IMR-90 (cell line): ENCODE data around the gene HCLS1. TPM values are rescaled to one million over a fixed set of nuclear protein-coding genes. Genes with fewer than 3 reads are reported as not detected.
"Not testable (repeated sequence)": the region's sequence is repeated elsewhere in the genome, so short reads cannot be mapped to it uniquely, and the experiment has no call there.

Experiments used
- ATAC-seq: fragments of 200-7000 bp; cut with Tn5 transposase; 2 replicates; pipeline ENCODE4 v1.9.1; 2020; ENCODE audit warnings: low read depth, mild to moderate bottlenecking, moderate library complexity
- BruUV-seq: library from RNA; stranded (reverse); fragments of 400-500 nt; replicated peaks from 2 replicates; lab custom pipeline; 2021; lab: Mats Ljungman, UMichigan
- CTCF ChIA-PET: fragments of 300-600 bp; formaldehyde crosslinking; extraction: SDS; loops from one replicate; lab custom pipeline; 2021; ENCODE audit warnings: antibody characterized with exemption; lab: Yijun Ruan, JAX
- POLR2A ChIA-PET: fragments of 300-600 bp; sonication (Branson Sonifier 250); formaldehyde crosslinking; loops from one replicate; lab custom pipeline; 2022; ENCODE audit warnings: antibody characterized with exemption; ENCODE audit not compliant: unreplicated experiment; lab: Charles Lee
- DNase-seq: peaks from one replicate; pipeline ENCODE4 v3.0.0; 2013
- H2AFZ ChIP-seq: replicated peaks from 2 replicates; pipeline ENCODE3; 2013; ENCODE audit warnings: low read length, mild to moderate bottlenecking; ENCODE audit not compliant: poor library complexity
- H2AK5ac ChIP-seq: 2 replicates; pipeline ENCODE4 v1.6.1; 2013; ENCODE audit warnings: low read depth, low read length, inconsistent platforms
- H2AK9ac ChIP-seq: replicated peaks from 2 replicates; pipeline ENCODE3; 2013; ENCODE audit warnings: mild to moderate bottlenecking, low read depth, low read length, moderate library complexity; ENCODE audit not compliant: poor library complexity
- H2BK120ac ChIP-seq: 2 replicates; pipeline ENCODE4 v1.6.1; 2013; ENCODE audit warnings: low read depth, low read length, inconsistent platforms
- H2BK15ac ChIP-seq: 3 replicates; pipeline ENCODE4 v1.6.1; 2013; ENCODE audit warnings: low read depth, low read length, inconsistent platforms
- H2BK20ac ChIP-seq: 2 replicates; pipeline ENCODE4 v1.6.1; 2013; ENCODE audit warnings: low read depth, mild to moderate bottlenecking, inconsistent platforms, low read length, moderate library complexity
- H2BK5ac ChIP-seq: 2 replicates; pipeline ENCODE4 v1.6.1; 2013; ENCODE audit warnings: mild to moderate bottlenecking, low read depth, low read length, inconsistent platforms; ENCODE audit not compliant: poor library complexity, severe bottlenecking
- H3K14ac ChIP-seq: replicated peaks from 2 replicates; pipeline ENCODE4 v1.6.1; 2013; ENCODE audit warnings: low read depth, low read length, inconsistent platforms
- H3K18ac ChIP-seq: 2 replicates; pipeline ENCODE4 v1.6.1; 2013; ENCODE audit warnings: low read depth, low read length, control low read depth
- H3K23ac ChIP-seq: 2 replicates; pipeline ENCODE4 v1.6.1; 2013; ENCODE audit warnings: low read depth, low read length, inconsistent platforms
- H3K27ac ChIP-seq: 2 replicates; pipeline ENCODE4 v1.5.1; 2013; ENCODE audit warnings: mild to moderate bottlenecking, control low read depth, low read length; ENCODE audit not compliant: insufficient read depth
- H3K27me3 ChIP-seq: 2 replicates; pipeline ENCODE4 v1.6.1; 2013; ENCODE audit warnings: low read length; ENCODE audit not compliant: control insufficient read depth, insufficient read depth
- H3K36me3 ChIP-seq: 2 replicates; pipeline ENCODE4 v1.6.1; 2013; ENCODE audit warnings: low read length, mixed read lengths; ENCODE audit not compliant: control insufficient read depth, insufficient read depth
- H3K4ac ChIP-seq: 2 replicates; pipeline ENCODE4 v1.6.1; 2013; ENCODE audit warnings: low read depth, low read length, inconsistent platforms
- H3K4me1 ChIP-seq: 2 replicates; pipeline ENCODE4 v1.6.1; 2013; ENCODE audit warnings: low read length, mixed read lengths; ENCODE audit not compliant: control insufficient read depth, insufficient read depth
- H3K4me2 ChIP-seq: 2 replicates; pipeline ENCODE4 v1.6.1; 2013; ENCODE audit warnings: low read depth, mild to moderate bottlenecking, control low read depth, low read length, moderate library complexity
- H3K4me3 ChIP-seq: 2 replicates; pipeline ENCODE4 v1.5.1; 2013; ENCODE audit warnings: low read depth, mild to moderate bottlenecking, control low read depth, low read length, moderate library complexity; ENCODE audit not compliant: insufficient read depth
- H3K56ac ChIP-seq: 2 replicates; pipeline ENCODE4 v1.6.1; 2013; ENCODE audit warnings: low read length, inconsistent platforms; ENCODE audit not compliant: insufficient read depth; ENCODE audit errors: extremely low read depth
- H3K79me1 ChIP-seq, 2 experiments: 2 replicates each; pipeline ENCODE4 v1.6.1; 2013; ENCODE audit warnings: low read length in 2 of 2, inconsistent platforms in 1 of 2, low read depth in 1 of 2
- H3K9ac ChIP-seq: 2 replicates; pipeline ENCODE4 v1.6.1; 2013; ENCODE audit warnings: low read depth, low read length, control low read depth
- H3K9me1 ChIP-seq: 2 replicates; pipeline ENCODE4 v1.6.1; 2013; ENCODE audit warnings: low read length, inconsistent platforms; ENCODE audit not compliant: insufficient read depth
- H3K9me3 ChIP-seq: 2 replicates; pipeline ENCODE4 v1.6.1; 2013; ENCODE audit warnings: low read length; ENCODE audit not compliant: control insufficient read depth, insufficient read depth
- H4K20me1 ChIP-seq: 2 replicates; pipeline ENCODE4 v1.6.1; 2013; ENCODE audit warnings: low read length, inconsistent platforms; ENCODE audit not compliant: insufficient read depth
- H4K5ac ChIP-seq: 2 replicates; pipeline ENCODE4 v1.6.1; 2013; ENCODE audit warnings: mild to moderate bottlenecking, low read depth, low read length, control low read depth
- H4K8ac ChIP-seq, 2 experiments: 2 replicates each; pipeline ENCODE4 v1.6.1; 2013; ENCODE audit warnings: low read depth in 2 of 2, low read length in 2 of 2, control low read depth in 1 of 2, inconsistent platforms in 1 of 2
- H4K91ac ChIP-seq: 2 replicates; pipeline ENCODE4 v1.6.1; 2013; ENCODE audit warnings: low read depth, low read length, inconsistent platforms; ENCODE audit not compliant: insufficient read depth
- CTCF ChIP-seq: conservative IDR thresholded peaks from 2 replicates; pipeline ENCODE4 v1.5.1; 2012; ENCODE audit warnings: mild to moderate bottlenecking, low read depth, low read length, improper control_type of control experiment
- ELK1 ChIP-seq: fragments of 150-350 bp; IDR thresholded peaks from 2 replicates; pipeline ENCODE4 v1.6.1; 2016; ENCODE audit warnings: low read depth, mild to moderate bottlenecking, low read length, moderate library complexity, borderline replicate concordance
- MXI1 ChIP-seq: IDR thresholded peaks from 2 replicates; pipeline ENCODE4 v1.6.1; 2012; ENCODE audit warnings: low read depth, mild to moderate bottlenecking, low read length, moderate library complexity, borderline replicate concordance
- POLR2A ChIP-seq: IDR thresholded peaks from 2 replicates; pipeline ENCODE4 v1.6.1; 2012; ENCODE audit warnings: mild to moderate bottlenecking, low read depth, low read length
- RAD21 ChIP-seq: IDR thresholded peaks from 2 replicates; pipeline ENCODE4 v1.6.1; 2012; ENCODE audit warnings: low read length, improper control_type of control experiment
- RCOR1 ChIP-seq: IDR thresholded peaks from 2 replicates; pipeline ENCODE4 v1.6.1; 2012; ENCODE audit warnings: mild to moderate bottlenecking, low read length, improper control_type of control experiment; ENCODE audit not compliant: insufficient replicate concordance
- WGBS, 2 experiments: methylation state at CpG; one replicate each; pipeline versions ENCODE4 v1.1.5 to v1.1.7; 2013; ENCODE audit warnings: missing lambda C conversion rate in 2 of 2; ENCODE audit not compliant: insufficient read length in 1 of 2; ENCODE audit errors: extremely low coverage in 2 of 2; 5-methylcytosine and 5-hydroxymethylcytosine counted together
- dilution Hi-C: fragments of 300-500 bp; cut with HindIII; formaldehyde crosslinking; loops from one replicate; pipeline ENCODE4 v1.14.3; 2018; ENCODE audit warnings: low sequenced_read_pairs; ENCODE audit not compliant: unreplicated experiment
- in situ Hi-C: fragments of 300-500 bp; cut with MboI; formaldehyde crosslinking; loops from 3 replicates; pipeline ENCODE4 v1.14.3; 2019; ENCODE audit warnings: low sequenced_read_pairs, inconsistent platforms, mixed read lengths
- intact Hi-C: fragments of 100-400 bp; cut with micrococcal nuclease; formaldehyde crosslinking; loops from 2 replicates; pipeline ENCODE4 v1.10.0; 2022
- polyA plus RNA-seq, 3 experiments: library from polyadenylated mRNA; depleted of rRNA; stranded (reverse); fragments of >200 nt; gene quantifications; 2 replicates each; pipeline ENCODE4 v1.2.3, GENCODE V29; 2012; ENCODE audit warnings: low replicate concordance in 1 of 3
- total RNA-seq: library from RNA; depleted of rRNA; stranded (reverse); fragments of >200 nt; gene quantifications from 2 replicates; pipeline ENCODE4 v1.2.3, GENCODE V29; 2012

HCLS1 gene
- total and polyA plus RNA-seq, 2 of the 4 experiments (the other 2 are of a cell fraction), result 0.54 to 0.67 TPM

GRCh38 chr3:121601212-121601812 lies 59.4 kb downstream of the HCLS1 start:
- dilution Hi-C loops, result no loop called here
- no peaks in the 10 kb centered on the region for H3K36me3 ChIP-seq
- in situ Hi-C loops, result no loop called here
- no peak overlapping the region for H3K4ac ChIP-seq
- ChIA-PET CTCF (interaction anchor here (0.6 kb wide), 1 partner anchor 73 kb away, joined by 3 read pairs; no protein-coding TSS in a partner anchor), POLR2A (no interaction called here)
- no peak overlapping the region for H2BK120ac ChIP-seq
- H3K23ac ChIP-seq, result no peak overlapping the region
- no peaks in the 10 kb centered on the region for H3K79me1 ChIP-seq
- intact Hi-C loops, result no loop called here
- BruUV-seq, result no TSS peak
- H4K5ac ChIP-seq, result no peak overlapping the region
- no peaks in the 10 kb centered on the region for H3K4me1 ChIP-seq
- H2AK5ac ChIP-seq, result no peak overlapping the region
- no peak overlapping the region for H3K4me3 ChIP-seq
- H3K4me2 ChIP-seq, result no peak overlapping the region
- H3K9me3 ChIP-seq, result no peaks in the 10 kb centered on the region
- no peak for ATAC-seq
- H2AK9ac ChIP-seq, result no peak overlapping the region
- H3K9ac ChIP-seq, result no peak overlapping the region
- no peak for DNase-seq
- no peak overlapping the region for H2AFZ ChIP-seq
- H3K18ac ChIP-seq, result no peak overlapping the region
- no peak overlapping the region for H4K91ac ChIP-seq
- no peak overlapping the region for H4K8ac ChIP-seq
- H4K20me1 ChIP-seq, result no peaks in the 10 kb centered on the region
- H3K56ac ChIP-seq, result no peak overlapping the region
- H3K27ac ChIP-seq, result no peak overlapping the region
- H2BK15ac ChIP-seq, result no peak overlapping the region
- H2BK20ac ChIP-seq, result no peak overlapping the region
- no peak overlapping the region for H2BK5ac ChIP-seq
- TF ChIP-seq ELK1 (no peak), RCOR1 (no peak), POLR2A (no peak), MXI1 (no peak), CTCF (no peak), RAD21 (no peak)
- no peak overlapping the region for H3K14ac ChIP-seq
- no peaks in the 10 kb centered on the region for H3K9me1 ChIP-seq
- H3K27me3 ChIP-seq, result no peaks in the 10 kb centered on the region
- WGBS, 2 experiments, result no CpG with 5 or more reads among the region's 4 CpGs

- H4K20me1 ChIP-seq, DNase-seq, H3K27ac ChIP-seq, H3K4me3 ChIP-seq, H3K4me1 ChIP-seq, intact Hi-C loops, H2AFZ ChIP-seq, dilution Hi-C loops, H3K23ac ChIP-seq, H3K27me3 ChIP-seq, H2BK20ac ChIP-seq, H2BK15ac ChIP-seq, H3K18ac ChIP-seq, H3K56ac ChIP-seq, H3K9ac ChIP-seq, CTCF ChIA-PET, ATAC-seq, H3K36me3 ChIP-seq, H2BK5ac ChIP-seq, H2BK120ac ChIP-seq, H4K5ac ChIP-seq, H3K79me1 ChIP-seq, H3K4me2 ChIP-seq, H3K14ac ChIP-seq, H3K9me1 ChIP-seq, H3K9me3 ChIP-seq, H2AK5ac ChIP-seq, H2AK9ac ChIP-seq, BruUV-seq, POLR2A ChIA-PET, H4K8ac ChIP-seq, in situ Hi-C loops, H4K91ac ChIP-seq, H3K4ac ChIP-seq: not testable (repeated sequence)
- no CpG with 5 or more reads among the region's 2 CpGs for WGBS, 2 experiments
These were observed 60.8 kb downstream of the HCLS1 start for GRCh38 chr3:121599900-121600299.
